Naive thymus-derived CD8-positive, alpha-beta T cell (primary cell): Measurements from ENCODE around the gene VWCE. TPM values are rescaled to one million over a fixed set of nuclear protein-coding genes. Genes with fewer than 3 reads are reported as not detected.

ENCODE experiments used
- polyA plus RNA-seq, 3 donors: library from polyadenylated mRNA; unstranded; fragments of 300-500 nt; fragmentation: Illumina TruSeq; gene quantifications; one replicate each; pipeline ENCODE4 v1.2.3, GENCODE V29; 2021
- total RNA-seq, 8 experiments: library from RNA in 2 of 8; stranded (reverse) in 2 of 8; gene quantifications; one replicate each; pipeline ENCODE4 v1.2.3 and lab custom pipeline; 2021 to 2026

Gene VWCE
- total and polyA plus RNA-seq, 5 experiments from 2014 or later, result 0.94 to 0.99 TPM; not detected in 3

Other genes starting within 250 kb of the VWCE start
- gene CD5, start 192.8 kb downstream of the VWCE start, total RNA-seq, result 100 to 1,000 TPM; 165 to 174 TPM
- gene CD5, start 192.8 kb downstream of the VWCE start, polyA plus RNA-seq, result 100 to 1,000 TPM; 136 to 227 (median 192) TPM
- 1 to 10 TPM; 5.4 to 6.3 TPM for gene VPS37C, start 133.9 kb downstream of the VWCE start, total RNA-seq
- gene VPS37C, start 133.9 kb downstream of the VWCE start, polyA plus RNA-seq, result 1 to 10 TPM in 1 of 3 donors, under 1 TPM in 2; 0.62 to 1.3 (median 0.86) TPM
- gene PGA3, start 91.8 kb downstream of the VWCE start, total RNA-seq, result not detected
- not detected for gene PGA3, start 91.8 kb downstream of the VWCE start, polyA plus RNA-seq
- not detected for gene PGA4, start 73.0 kb downstream of the VWCE start, total RNA-seq
- gene PGA4, start 73.0 kb downstream of the VWCE start, polyA plus RNA-seq, result not detected
- gene PGA5, start 54.1 kb downstream of the VWCE start, total RNA-seq, result not detected
- not detected for gene PGA5, start 54.1 kb downstream of the VWCE start, polyA plus RNA-seq
- 100 to 1,000 TPM; 181 to 184 TPM for gene DDB1, start 37.8 kb upstream of the VWCE start, total RNA-seq
- gene DDB1, start 37.8 kb upstream of the VWCE start, polyA plus RNA-seq, result 100 to 1,000 TPM; 105 to 125 (median 124) TPM
- gene TKFC, start 37.9 kb upstream of the VWCE start, total RNA-seq, result 10 to 100 TPM; 34.3 to 36.1 TPM
- 10 to 100 TPM; 18.3 to 25.3 (median 18.4) TPM for gene TKFC, start 37.9 kb upstream of the VWCE start, polyA plus RNA-seq
- 10 to 100 TPM; 42.9 to 52.3 TPM for gene CYB561A3, start 66.6 kb upstream of the VWCE start, total RNA-seq
- gene CYB561A3, start 66.6 kb upstream of the VWCE start, polyA plus RNA-seq, result 10 to 100 TPM; 54.5 to 69.3 (median 58.4) TPM
- 10 to 100 TPM; 71.6 to 77.5 TPM for gene TMEM138, start 67.1 kb upstream of the VWCE start, total RNA-seq
- 10 to 100 TPM; 44.8 to 49.7 (median 47.0) TPM for gene TMEM138, start 67.1 kb upstream of the VWCE start, polyA plus RNA-seq
- 10 to 100 TPM; 17.4 to 20.3 TPM for gene TMEM216, start 97.3 kb upstream of the VWCE start, total RNA-seq
- 10 to 100 TPM; 35.4 to 43.0 (median 42.6) TPM for gene TMEM216, start 97.3 kb upstream of the VWCE start, polyA plus RNA-seq
- 100 to 1,000 TPM; 155 to 175 TPM for gene CPSF7, start 134.7 kb upstream of the VWCE start, total RNA-seq
- 10 to 100 TPM; 20.6 to 34.8 (median 26.0) TPM for gene CPSF7, start 134.7 kb upstream of the VWCE start, polyA plus RNA-seq
- 10 to 100 TPM; 63.3 to 72.5 TPM for gene SDHAF2, start 134.8 kb upstream of the VWCE start, total RNA-seq
- 100 to 1,000 TPM in 1 of 3 donors, 10 to 100 TPM in 2; 92.1 to 118 (median 97.8) TPM for gene SDHAF2, start 134.8 kb upstream of the VWCE start, polyA plus RNA-seq
- gene LRRC10B, start 213.4 kb upstream of the VWCE start, total RNA-seq, result not detected
- not detected for gene LRRC10B, start 213.4 kb upstream of the VWCE start, polyA plus RNA-seq